CD4-positive, alpha-beta memory T cell (primary cell): ENCODE data around the gene GAS6. TPM values are rescaled to one million over a fixed set of nuclear protein-coding genes. Genes with fewer than 3 reads are reported as not detected.

ENCODE experiments used
- CTCF ChIA-PET: fragments of 350-600 bp; sonication (Branson Sonifier 250); formaldehyde crosslinking; loops from one replicate; lab custom pipeline; 2021; ENCODE audit warnings: inconsistent platforms; ENCODE audit not compliant: partially characterized antibody; lab: Charles Lee
- POLR2A ChIA-PET: fragments of 350-600 bp; sonication (Branson Sonifier 250); formaldehyde crosslinking; loops from one replicate; lab custom pipeline; 2021; ENCODE audit not compliant: partially characterized antibody; lab: Charles Lee
- DNase-seq, 5 donors: peaks; one replicate each; pipeline versions ENCODE4 v3.0.0 to v3.0.0-alpha.2; 2020 to 2022; ENCODE audit warnings: mixed read lengths in 1 of 5
- H3K27ac ChIP-seq: one replicate; pipeline ENCODE4 v1.7.0; 2013; ENCODE audit warnings: low read depth, low read length
- H3K27me3 ChIP-seq: 2 replicates; pipeline ENCODE4 v1.7.0; 2013; ENCODE audit warnings: mild to moderate bottlenecking, low read length, moderate library complexity; ENCODE audit not compliant: insufficient read depth
- H3K36me3 ChIP-seq: 2 replicates; pipeline ENCODE4 v1.7.0; 2013; ENCODE audit warnings: mild to moderate bottlenecking, low read length, moderate library complexity; ENCODE audit not compliant: insufficient read depth
- H3K4me1 ChIP-seq: 2 replicates; pipeline ENCODE4 v1.7.0; 2013; ENCODE audit warnings: mild to moderate bottlenecking, low read length, moderate library complexity; ENCODE audit not compliant: insufficient read depth
- H3K4me3 ChIP-seq, 2 donors: one replicate each; pipeline ENCODE4 v1.7.0; 2013; ENCODE audit warnings: low read length in 2 of 2, mild to moderate bottlenecking in 1 of 2
- H3K9me3 ChIP-seq, 2 donors: one replicate each; pipeline ENCODE4 v1.7.0; 2013; ENCODE audit warnings: low read length in 2 of 2, control low read depth in 1 of 2; ENCODE audit not compliant: control insufficient read depth in 1 of 2
- H3K27ac Mint-ChIP-seq, 7 donors: one replicate each; pipeline ENCODE4 v1.8.0; 2020 to 2021; ENCODE audit warnings: mixed read lengths in 7 of 7, mild to moderate bottlenecking in 6 of 7, inconsistent platforms in 3 of 7, moderate library complexity in 3 of 7
- H3K27me3 Mint-ChIP-seq, 2 donors: one replicate each; pipeline ENCODE4 v1.8.0; 2020 to 2021; ENCODE audit warnings: mixed read lengths in 2 of 2
- H3K36me3 Mint-ChIP-seq, 2 donors: one replicate each; pipeline ENCODE4 v1.8.0; 2020 to 2021; ENCODE audit warnings: mixed read lengths in 2 of 2, inconsistent platforms in 1 of 2, mild to moderate bottlenecking in 1 of 2
- H3K4me1 Mint-ChIP-seq, 4 donors: one replicate each; pipeline ENCODE4 v1.8.0; 2020 to 2021; ENCODE audit warnings: mixed read lengths in 4 of 4, mild to moderate bottlenecking in 1 of 4
- H3K4me3 Mint-ChIP-seq, 8 donors: one replicate each; pipeline ENCODE4 v1.8.0; 2020 to 2021; ENCODE audit warnings: mixed read lengths in 8 of 8, mild to moderate bottlenecking in 7 of 8, moderate library complexity in 6 of 8, inconsistent platforms in 3 of 8
- H3K9me3 Mint-ChIP-seq, 8 donors: one replicate each; pipeline ENCODE4 v1.8.0; 2020 to 2021; ENCODE audit warnings: mixed read lengths in 8 of 8, mild to moderate bottlenecking in 5 of 8, inconsistent platforms in 3 of 8, moderate library complexity in 1 of 8
- intact Hi-C: fragments of 100-400 bp; cut with micrococcal nuclease; formaldehyde crosslinking; loops from one replicate; pipeline ENCODE4 v1.15.1; 2023
- polyA plus RNA-seq, 2 donors: library from polyadenylated mRNA; unstranded; fragments of 300-500 nt; fragmentation: Illumina TruSeq; gene quantifications; one replicate each; pipeline ENCODE4 v1.2.3, GENCODE V29; 2021
- total RNA-seq, 2 experiments: library from RNA; stranded (reverse); gene quantifications; one replicate each; pipeline ENCODE4 v1.2.3, GENCODE V29; 2021

The GAS6 gene
- total and polyA plus RNA-seq, 4 experiments from 2014 or later = 0.39 to 17.2 (median 8.8) TPM

DNA sequence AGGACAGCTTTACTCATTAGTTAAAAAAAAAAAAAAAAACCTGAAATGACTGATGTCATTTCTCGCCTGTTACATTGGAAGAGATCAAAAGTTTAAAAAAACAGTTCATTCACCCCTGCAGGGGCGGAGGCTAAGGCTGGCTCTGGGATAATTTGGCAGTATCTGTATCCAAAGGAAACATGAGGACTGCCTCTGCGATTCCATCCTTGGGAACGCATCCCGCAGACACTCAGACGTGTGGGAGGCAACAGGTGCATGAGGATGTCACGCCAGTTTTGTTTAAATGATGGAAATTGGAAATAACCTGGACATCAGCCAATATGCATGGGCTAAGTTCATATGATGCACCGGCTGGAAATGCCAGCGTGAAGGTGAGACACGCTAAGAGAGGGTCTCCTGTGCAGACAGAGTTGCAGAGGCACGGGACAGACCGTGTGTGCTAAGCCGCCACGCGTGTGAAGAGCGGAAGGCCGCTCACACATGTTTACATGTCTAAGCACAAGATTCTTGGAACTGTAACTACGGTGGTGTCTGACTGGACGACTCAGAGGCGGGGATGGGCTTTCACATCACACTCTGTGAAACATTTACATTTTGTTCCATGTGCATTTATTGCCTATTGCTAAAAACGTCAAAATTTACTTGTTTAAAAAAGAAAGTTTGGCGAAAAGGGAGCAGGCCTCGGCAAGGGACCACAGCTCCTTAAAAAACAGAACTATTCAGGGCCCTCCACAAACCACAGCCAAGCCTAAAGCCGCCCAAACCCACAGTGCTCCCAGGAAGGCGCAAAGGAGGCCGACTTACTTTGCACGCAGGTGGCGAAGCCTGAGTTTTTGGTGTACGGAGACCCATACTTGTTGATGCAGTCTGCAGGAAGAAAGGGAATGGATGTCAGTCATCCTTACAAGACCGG lies 17.9 kb downstream of the GAS6 start:
- Mint-ChIP-seq H3K36me3 (no peaks in the 10 kb centered on the region), H3K4me1 (peaks cover 24 to 70% (median 40%) of the 10 kb centered on the region in 4 donors), H3K27ac (peak overlapping the region in 6 of 7 donors; percentile 42 to 87 (median 64)), H3K4me3 (peak overlapping the region; percentile 67 to 87 (median 79)), H3K27me3 (no peaks in the 10 kb centered on the region), H3K9me3 (peaks cover 0 to 10% (median 1%) of the 10 kb centered on the region in 8 donors)
- H3K27me3 ChIP-seq = no peaks in the 10 kb centered on the region
- no peak overlapping the region for H3K27ac ChIP-seq
- H3K4me1 ChIP-seq = peaks cover 45% of the 10 kb centered on the region
- ChIA-PET CTCF (no interaction called here), POLR2A (interaction anchor here (0.6 to 2.6 kb wide), 12 partner anchors 9 to 414 kb away, joined by 3 to 14 read pairs (median 3); no protein-coding TSS in a partner anchor)
- no peaks in the 10 kb centered on the region for H3K9me3 ChIP-seq
- DNase-seq = peak in 1 of 5 donors; percentile 6
- no peaks in the 10 kb centered on the region for H3K36me3 ChIP-seq
- intact Hi-C loops = loop anchor here (2.0 kb wide), 2 partner anchors 17 to 29 kb away; no protein-coding TSS in a partner anchor
- peak overlapping the region; percentile 5 to 11 for H3K4me3 ChIP-seq

- Mint-ChIP-seq H3K27ac (peak overlapping the region in 1 of 7 donors; percentile 7), H3K9me3 (peaks cover 0 to 10% (median 1%) of the 10 kb centered on the region in 8 donors), H3K36me3 (no peaks in the 10 kb centered on the region), H3K4me3 (peak overlapping the region in 6 of 8 donors; percentile 38 to 87 (median 78)), H3K4me1 (peaks cover 24 to 76% (median 40%) of the 10 kb centered on the region in 4 donors), H3K27me3 (no peaks in the 10 kb centered on the region)
- ChIA-PET CTCF (no interaction called here), POLR2A (interaction anchor here (0.8 to 2.6 kb wide), 4 partner anchors 10 to 266 kb away, joined by 3 to 14 read pairs (median 8); no protein-coding TSS in a partner anchor)
- DNase-seq = no peak
- intact Hi-C loops = no loop called here
- H3K9me3 ChIP-seq = no peaks in the 10 kb centered on the region
- H3K27me3 ChIP-seq = no peaks in the 10 kb centered on the region
- peaks cover 54% of the 10 kb centered on the region for H3K4me1 ChIP-seq
- H3K4me3 ChIP-seq = no peak overlapping the region
- no peak overlapping the region for H3K27ac ChIP-seq
- no peaks in the 10 kb centered on the region for H3K36me3 ChIP-seq
These were observed 18.8 kb downstream of the GAS6 start for GRCh38 chr13:113845055-113845454.

DNA sequence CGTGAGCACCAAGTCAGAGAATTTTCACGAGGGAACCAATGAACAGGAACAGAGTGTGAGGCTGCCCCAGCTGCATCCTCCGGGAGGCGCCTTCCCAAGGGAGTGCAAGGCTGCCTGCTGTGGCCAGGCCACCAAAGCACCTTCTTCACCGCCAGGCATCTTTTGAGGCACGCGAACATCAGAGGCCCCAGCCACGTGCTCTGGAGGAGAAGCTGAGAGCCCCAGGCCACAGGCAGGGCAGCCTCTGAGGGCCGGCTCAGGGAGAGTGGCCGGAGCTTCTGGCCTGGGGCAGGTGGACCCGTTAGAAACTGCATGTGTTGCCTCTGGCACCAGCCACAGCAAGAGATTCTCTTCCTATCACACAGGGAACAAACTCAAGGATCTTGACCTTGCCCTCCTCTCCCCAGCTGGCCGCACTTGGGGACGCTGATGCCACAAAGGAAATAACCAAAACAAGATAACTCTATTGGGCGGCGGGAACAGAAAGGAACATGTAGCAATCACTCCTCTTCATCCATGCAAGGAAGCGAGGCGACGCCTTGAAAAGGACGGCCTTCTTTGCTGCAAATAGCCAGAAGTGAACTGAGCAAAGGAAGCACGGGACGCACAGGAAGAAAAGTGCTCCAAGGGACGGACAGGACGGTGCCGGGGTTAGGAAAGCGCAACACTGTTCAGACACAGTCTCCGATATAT lies 19.9 kb downstream of the GAS6 start:
- CTCF ChIA-PET = no interaction called here
- Mint-ChIP-seq H3K4me1 (peaks cover 24 to 76% (median 40%) of the 10 kb centered on the region in 4 donors), H3K27ac (no peak overlapping the region), H3K9me3 (peaks cover 0 to 10% (median under 1%) of the 10 kb centered on the region in 8 donors), H3K27me3 (no peaks in the 10 kb centered on the region), H3K4me3 (peak overlapping the region in 3 of 8 donors; percentile 20 to 85 (median 49)), H3K36me3 (no peaks in the 10 kb centered on the region)
- POLR2A ChIA-PET = no interaction called here
- H3K27ac ChIP-seq = no peak overlapping the region
- DNase-seq = no peak
- intact Hi-C loops = no loop called here
- no peak overlapping the region for H3K4me3 ChIP-seq
- H3K36me3 ChIP-seq = no peaks in the 10 kb centered on the region
- H3K4me1 ChIP-seq = peaks cover 54% of the 10 kb centered on the region
- no peaks in the 10 kb centered on the region for H3K27me3 ChIP-seq
- H3K9me3 ChIP-seq = no peaks in the 10 kb centered on the region

- H3K4me3 ChIP-seq = no peak overlapping the region
- DNase-seq = no peak
- CTCF ChIA-PET = no interaction called here
These were observed 20.7 kb downstream of the GAS6 start for GRCh38 chr13:113843063-113843654.

GRCh38 chr13:113842336-113843062 lies 21.4 kb downstream of the GAS6 start:
- Histone ChIP-seq H3K9me3 (no peaks in the 10 kb centered on the region), H3K27me3 (no peaks in the 10 kb centered on the region), H3K36me3 (no peaks in the 10 kb centered on the region), H3K4me1 (peaks cover 54% of the 10 kb centered on the region), H3K4me3 (no peak overlapping the region), H3K27ac (no peak overlapping the region)
- H3K4me3 Mint-ChIP-seq = peak overlapping the region in 2 of 8 donors; percentile 45 to 50
- intact Hi-C loops = no loop called here
- H3K9me3 Mint-ChIP-seq = peaks cover 0 to 10% (median 0%) of the 10 kb centered on the region in 8 donors
- no peaks in the 10 kb centered on the region for H3K36me3 Mint-ChIP-seq
- peaks cover 24 to 71% (median 39%) of the 10 kb centered on the region in 4 donors for H3K4me1 Mint-ChIP-seq
- peak overlapping the region in 2 of 7 donors; percentile 46 to 79 for H3K27ac Mint-ChIP-seq
- no peaks in the 10 kb centered on the region for H3K27me3 Mint-ChIP-seq
- POLR2A ChIA-PET = no interaction called here
- no peak for DNase-seq
- CTCF ChIA-PET = no interaction called here

More at GRCh38 chr13:113843063-113843654, 20.7 kb downstream of the GAS6 start:
- H3K27ac Mint-ChIP-seq = no peak overlapping the region
- no peaks in the 10 kb centered on the region for H3K27me3 Mint-ChIP-seq
- POLR2A ChIA-PET = no interaction called here
- H3K27me3 ChIP-seq = no peaks in the 10 kb centered on the region
- H3K9me3 ChIP-seq = no peaks in the 10 kb centered on the region
- peaks cover 0 to 10% (median 0%) of the 10 kb centered on the region in 8 donors for H3K9me3 Mint-ChIP-seq
- H3K4me3 Mint-ChIP-seq = peak overlapping the region in 1 of 8 donors; percentile 8
- no peaks in the 10 kb centered on the region for H3K36me3 ChIP-seq
- peaks cover 54% of the 10 kb centered on the region for H3K4me1 ChIP-seq
- H3K4me1 Mint-ChIP-seq = peaks cover 24 to 76% (median 39%) of the 10 kb centered on the region in 4 donors
- intact Hi-C loops = no loop called here
- no peaks in the 10 kb centered on the region for H3K36me3 Mint-ChIP-seq
- H3K27ac ChIP-seq = no peak overlapping the region

DNA sequence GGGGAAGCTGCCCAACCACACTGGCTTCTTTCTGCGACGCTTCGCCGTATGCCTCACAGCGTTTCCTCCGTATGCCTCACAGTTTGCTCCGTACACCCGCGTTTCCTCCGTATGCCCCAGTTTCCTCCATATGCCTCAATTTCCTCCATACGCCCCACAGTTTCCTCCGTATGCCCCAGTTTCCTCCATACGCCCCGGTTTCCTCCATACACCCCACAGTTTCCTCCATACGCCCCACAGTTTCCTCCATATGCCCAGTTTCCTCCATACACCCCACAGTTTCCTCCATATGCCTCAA lies 22.6 kb downstream of the GAS6 start:
- Histone ChIP-seq H3K27ac (no peak overlapping the region), H3K4me3 (no peak overlapping the region), H3K27me3 (no peaks in the 10 kb centered on the region), H3K9me3 (no peaks in the 10 kb centered on the region), H3K36me3 (no peaks in the 10 kb centered on the region), H3K4me1 (peaks cover 44% of the 10 kb centered on the region)
- Mint-ChIP-seq H3K9me3 (peaks cover 0 to 10% (median 0%) of the 10 kb centered on the region in 8 donors), H3K4me3 (peak overlapping the region in 2 of 8 donors; percentile 0 to 52), H3K27me3 (no peaks in the 10 kb centered on the region), H3K4me1 (peaks cover 18 to 59% (median 32%) of the 10 kb centered on the region in 4 donors), H3K36me3 (no peaks in the 10 kb centered on the region), H3K27ac (peak overlapping the region; percentile 3 to 80 (median 50))
- ChIA-PET POLR2A (no interaction called here), CTCF (no interaction called here)
- peak in 4 of 5 donors; percentile 22 to 43 (median 32) for DNase-seq
- intact Hi-C loops = no loop called here
